ENCODE data around the gene RANBP17.
"Not testable (repeated sequence)": the region's sequence is repeated elsewhere in the genome, so short reads cannot be mapped to it uniquely, and the experiment has no call there.

The RANBP17 gene

DNA sequence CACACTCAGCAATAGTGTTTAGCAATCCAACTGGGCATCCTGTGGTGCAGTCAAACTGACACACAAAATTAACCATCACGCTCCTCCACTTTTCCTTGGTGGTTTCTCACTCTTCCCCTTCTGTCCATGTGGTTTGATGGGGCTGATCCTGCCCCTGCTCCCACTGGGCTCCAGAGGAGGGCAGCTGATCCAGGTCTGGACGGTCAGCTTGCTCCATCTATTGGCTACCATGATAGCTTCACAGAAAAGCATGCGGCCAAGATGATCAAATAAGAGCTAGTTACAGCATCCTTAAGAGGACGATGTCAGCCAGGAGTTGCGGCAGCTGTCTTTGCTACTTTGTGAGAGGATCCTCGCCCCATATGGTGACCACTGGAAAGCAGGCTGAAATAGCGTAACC, 29.6 kb upstream of the RANBP17 start:
- TF ChIP-seq CTCF (conservative IDR thresholded peaks at IDR 0.05; ENCODE audit: low read depth, low read length), result no peak
- DNase-seq (ENCODE audit: low read depth), result no peak
- H3K4me3 ChIP-seq (ENCODE audit: low read length), result no peak overlapping the region

GRCh38 chr5:170833981-170834380, 27.8 kb upstream of the RANBP17 start:
- not testable (repeated sequence) for H3K4me3 ChIP-seq (ENCODE audit: low read length)

GRCh38 chr5:170836226-170836625, 25.6 kb upstream of the RANBP17 start:
- no peak for DNase-seq (ENCODE audit: low read depth)
- TF ChIP-seq CTCF (conservative IDR thresholded peaks at IDR 0.05; ENCODE audit: low read depth, low read length), result no peak
- H3K4me3 ChIP-seq (ENCODE audit: low read length), result no peak overlapping the region

More at GRCh38 chr5:170833981-170834380, 27.8 kb upstream of the RANBP17 start:
- not testable (repeated sequence) for DNase-seq (ENCODE audit: low read depth)

GRCh38 chr5:170843870-170844269, 17.9 kb upstream of the RANBP17 start:
- TF ChIP-seq CTCF (conservative IDR thresholded peaks at IDR 0.05; ENCODE audit: low read depth, low read length), result no peak
- no peak for DNase-seq (ENCODE audit: low read depth)
- no peak overlapping the region for H3K4me3 ChIP-seq (ENCODE audit: low read length)

- TF ChIP-seq CTCF (conservative IDR thresholded peaks at IDR 0.05; ENCODE audit: low read depth, low read length), result no peak
- DNase-seq (ENCODE audit: low read depth), result no peak
- H3K4me3 ChIP-seq (ENCODE audit: low read length), result no peak overlapping the region
Measured at GRCh38 chr5:170844651-170845050, 17.2 kb upstream of the RANBP17 start.

DNA sequence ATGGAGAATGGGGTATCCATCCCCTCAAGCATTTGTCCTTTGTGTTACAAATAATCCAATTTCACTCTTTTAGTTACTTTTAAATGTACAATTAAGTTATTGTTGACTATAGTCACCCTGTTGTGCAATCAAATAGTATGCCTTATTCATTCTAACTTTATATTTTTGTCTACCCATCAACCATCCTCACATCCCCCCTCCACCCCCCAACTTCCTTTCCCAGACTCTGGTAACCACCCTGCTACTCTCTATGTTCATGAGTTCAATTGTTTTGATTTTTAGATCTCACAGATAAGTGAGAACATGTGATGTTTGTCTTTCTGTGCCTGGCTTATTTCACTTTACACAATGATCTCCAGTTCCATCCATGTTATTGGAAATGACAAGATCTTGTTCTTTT, 15.4 kb upstream of the RANBP17 start:
- DNase-seq (ENCODE audit: low read depth), result no peak
- no peak for TF ChIP-seq CTCF (conservative IDR thresholded peaks at IDR 0.05; ENCODE audit: low read depth, low read length)
- no peak overlapping the region for H3K4me3 ChIP-seq (ENCODE audit: low read length)

- H3K4me3 ChIP-seq (ENCODE audit: low read length), result no peak overlapping the region
- no peak for DNase-seq (ENCODE audit: low read depth)
- no peak for TF ChIP-seq CTCF (conservative IDR thresholded peaks at IDR 0.05; ENCODE audit: low read depth, low read length)
Measured at GRCh38 chr5:170846846-170847245, 15.0 kb upstream of the RANBP17 start.

- DNase-seq (ENCODE audit: low read depth), result no peak
Measured at GRCh38 chr5:170848033-170848432, 13.8 kb upstream of the RANBP17 start.

More at GRCh38 chr5:170848033-170848432, 13.8 kb upstream of the RANBP17 start:
- TF ChIP-seq CTCF (conservative IDR thresholded peaks at IDR 0.05; ENCODE audit: low read depth, low read length), result no peak
- H3K4me3 ChIP-seq (ENCODE audit: low read length), result no peak overlapping the region
